Upper lobe of right lung (tissue), 1 donor: ENCODE results near the gene CACHD1. TPM values are rescaled to one million over a fixed set of nuclear protein-coding genes. Genes with fewer than 3 reads are reported as not detected.

Source experiments
- ATAC-seq: fragments of 200-7000 bp; cut with Tn5 transposase; one replicate; pipeline ENCODE4 v1.9.1; 2020; ENCODE audit warnings: mild to moderate bottlenecking, moderate library complexity
- DNase-seq: peaks from one replicate; pipeline ENCODE4 v3.0.0-alpha.2; 2020
- H3K27ac ChIP-seq: fragments of 200-600 bp; one replicate; pipeline ENCODE4 v1.8.0; 2022
- H3K27me3 ChIP-seq: fragments of 200-600 bp; one replicate; pipeline ENCODE4 v1.8.0; 2022; ENCODE audit warnings: mild to moderate bottlenecking
- H3K36me3 ChIP-seq: fragments of 200-600 bp; one replicate; pipeline ENCODE4 v1.8.0; 2022
- H3K4me1 ChIP-seq: fragments of 200-600 bp; one replicate; pipeline ENCODE4 v1.8.0; 2022
- H3K4me3 ChIP-seq: fragments of 200-600 bp; one replicate; pipeline ENCODE4 v1.8.0; 2022; ENCODE audit warnings: mild to moderate bottlenecking
- H3K9me3 ChIP-seq: fragments of 200-600 bp; one replicate; pipeline ENCODE4 v1.8.0; 2022
- CTCF ChIP-seq: fragments of 200-600 bp; IDR thresholded peaks from one replicate; pipeline ENCODE4 v1.8.0; 2022; ENCODE audit warnings: antibody characterized with exemption
- intact Hi-C: fragments of 100-400 bp; cut with DNase I; formaldehyde crosslinking; loops from one replicate; pipeline ENCODE4 v1.11.0; 2022
- total RNA-seq: library from RNA; stranded (reverse); fragmentation: NEBNext Ultra II Directional; extraction: Animal tissue kit (Norgen Biotek cat#: 25700); gene quantifications from one replicate; pipeline ENCODE4 v1.2.1, GENCODE V29; 2021
- donor health status: DM: no; HTN: yes; CAD: no; lungs with severe emphysema.

CACHD1 gene
- total RNA-seq, 1 donor from 2014 or later: 31.8 TPM

- no peak overlapping the region for H3K4me3 ChIP-seq
- no peak for DNase-seq
- no peak for TF ChIP-seq CTCF
- H3K9me3 ChIP-seq: no peaks in the 10 kb centered on the region
- intact Hi-C loops: no loop called here
- no peaks in the 10 kb centered on the region for H3K36me3 ChIP-seq
- no peaks in the 10 kb centered on the region for H3K4me1 ChIP-seq
- no peaks in the 10 kb centered on the region for H3K27me3 ChIP-seq
- no peak overlapping the region for H3K27ac ChIP-seq
- ATAC-seq: no peak
These were observed 146.1 kb downstream of the CACHD1 start for GRCh38 chr1:64616039-64616438.

GRCh38 chr1:64623750-64624191 lies 153.8 kb downstream of the CACHD1 start:
- TF ChIP-seq CTCF: no peak
- DNase-seq (no peak), ATAC-seq (peak; percentile 34)
- Histone ChIP-seq H3K4me1 (peaks cover 6% of the 10 kb centered on the region), H3K36me3 (no peaks in the 10 kb centered on the region), H3K4me3 (no peak overlapping the region), H3K9me3 (no peaks in the 10 kb centered on the region), H3K27me3 (no peaks in the 10 kb centered on the region), H3K27ac (no peak overlapping the region)
- intact Hi-C loops: no loop called here

- Histone ChIP-seq H3K4me1 (peaks cover 6% of the 10 kb centered on the region), H3K27ac (no peak overlapping the region), H3K36me3 (no peaks in the 10 kb centered on the region), H3K9me3 (no peaks in the 10 kb centered on the region), H3K4me3 (no peak overlapping the region), H3K27me3 (no peaks in the 10 kb centered on the region)
- TF ChIP-seq CTCF: no peak
- intact Hi-C loops: no loop called here
- no peak for DNase-seq
- ATAC-seq: no peak
These were observed 154.3 kb downstream of the CACHD1 start for GRCh38 chr1:64624218-64624713.

- DNase-seq (no peak), ATAC-seq (no peak)
- Histone ChIP-seq H3K4me1 (peaks cover 6% of the 10 kb centered on the region), H3K36me3 (no peaks in the 10 kb centered on the region), H3K27ac (no peak overlapping the region), H3K9me3 (no peaks in the 10 kb centered on the region), H3K4me3 (no peak overlapping the region), H3K27me3 (no peaks in the 10 kb centered on the region)
- TF ChIP-seq CTCF: no peak
- intact Hi-C loops: no loop called here
These were observed 154.9 kb downstream of the CACHD1 start for GRCh38 chr1:64624808-64625207.

- no peak for TF ChIP-seq CTCF
- no peaks in the 10 kb centered on the region for H3K27me3 ChIP-seq
- DNase-seq: no peak
- no peaks in the 10 kb centered on the region for H3K4me1 ChIP-seq
- H3K9me3 ChIP-seq: no peaks in the 10 kb centered on the region
- H3K27ac ChIP-seq: no peak overlapping the region
- H3K36me3 ChIP-seq: peaks cover 5% of the 10 kb centered on the region
- intact Hi-C loops: no loop called here
- no peak for ATAC-seq
- H3K4me3 ChIP-seq: no peak overlapping the region
These were observed 160.7 kb downstream of the CACHD1 start for GRCh38 chr1:64630611-64631010.
